GM20431 (cell line): ENCODE measurements around the gene IFITM2.
"Not testable (repeated sequence)": the region's sequence is repeated elsewhere in the genome, so short reads cannot be mapped to it uniquely, and the experiment has no call there.

Experiments
- in situ Hi-C: fragments of 300-500 bp; cut with MseI, MboI; formaldehyde crosslinking; loops from one replicate; pipeline ENCODE4 v1.15.0; 2020; ENCODE audit warnings: low sequenced_read_pairs; ENCODE audit not compliant: unreplicated experiment

IFITM2 gene

DNA sequence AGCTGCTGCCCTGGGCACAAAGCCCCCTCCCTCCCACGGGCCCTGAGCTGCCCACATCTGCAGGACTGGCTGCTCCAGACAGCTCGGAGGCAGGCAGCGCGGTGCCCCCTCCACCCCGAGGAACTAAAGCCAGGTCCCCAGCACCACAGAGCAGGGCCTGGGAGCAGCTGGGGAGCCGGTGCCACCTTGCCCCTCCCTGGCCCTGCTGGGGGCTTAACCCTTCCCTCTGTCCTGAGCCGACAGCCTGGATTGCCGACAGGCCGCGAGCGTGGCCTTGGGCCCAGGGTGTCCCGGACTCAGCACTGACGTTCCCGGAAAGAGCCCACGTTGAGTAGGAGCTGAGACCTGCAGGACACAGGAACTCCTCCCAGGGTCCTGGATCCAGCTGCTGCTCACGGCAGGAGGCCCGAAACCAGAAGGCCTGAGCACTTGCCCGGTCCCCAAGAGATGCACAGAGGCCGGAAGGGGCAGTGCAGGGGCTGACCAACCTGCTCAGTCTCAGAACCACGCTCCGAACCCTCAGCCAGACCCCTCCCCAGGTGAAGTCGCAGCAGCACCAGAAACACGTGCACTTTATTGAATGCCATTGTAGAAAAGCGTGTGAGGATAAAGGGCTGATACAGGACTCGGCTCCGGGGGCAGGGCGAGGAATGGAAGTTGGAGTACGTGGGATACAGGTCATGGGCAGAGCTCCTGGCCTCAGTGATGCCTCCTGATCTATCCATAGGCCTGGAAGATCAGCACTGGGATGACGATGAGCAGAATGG is 11.7 kb downstream of the IFITM2 start:
- in situ Hi-C loops: not testable (repeated sequence)

- in situ Hi-C loops: not testable (repeated sequence)
These were observed 12.3 kb downstream of the IFITM2 start for GRCh38 chr11:319888-320273.

DNA sequence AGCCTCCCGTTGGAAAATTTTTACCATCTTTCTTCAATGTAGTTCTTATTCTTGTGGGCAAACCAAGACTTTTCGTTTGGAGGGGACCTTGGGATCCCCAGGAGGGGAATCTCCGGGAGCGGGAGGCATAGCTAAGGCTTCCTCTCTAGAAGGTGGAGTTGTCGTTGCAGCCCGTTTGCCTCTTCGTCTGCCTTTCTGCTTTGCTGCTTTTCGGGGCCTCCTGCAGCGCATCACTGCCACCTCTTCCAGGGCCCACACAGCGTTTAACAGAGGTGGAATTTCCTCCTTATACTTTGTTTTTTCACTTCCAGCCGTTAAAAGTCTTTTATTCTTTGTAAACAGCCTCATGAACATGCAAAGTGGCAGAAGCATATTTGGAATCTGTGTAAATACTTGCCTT is 16.5 kb downstream of the IFITM2 start:
- in situ Hi-C loops: no loop called here

DNA sequence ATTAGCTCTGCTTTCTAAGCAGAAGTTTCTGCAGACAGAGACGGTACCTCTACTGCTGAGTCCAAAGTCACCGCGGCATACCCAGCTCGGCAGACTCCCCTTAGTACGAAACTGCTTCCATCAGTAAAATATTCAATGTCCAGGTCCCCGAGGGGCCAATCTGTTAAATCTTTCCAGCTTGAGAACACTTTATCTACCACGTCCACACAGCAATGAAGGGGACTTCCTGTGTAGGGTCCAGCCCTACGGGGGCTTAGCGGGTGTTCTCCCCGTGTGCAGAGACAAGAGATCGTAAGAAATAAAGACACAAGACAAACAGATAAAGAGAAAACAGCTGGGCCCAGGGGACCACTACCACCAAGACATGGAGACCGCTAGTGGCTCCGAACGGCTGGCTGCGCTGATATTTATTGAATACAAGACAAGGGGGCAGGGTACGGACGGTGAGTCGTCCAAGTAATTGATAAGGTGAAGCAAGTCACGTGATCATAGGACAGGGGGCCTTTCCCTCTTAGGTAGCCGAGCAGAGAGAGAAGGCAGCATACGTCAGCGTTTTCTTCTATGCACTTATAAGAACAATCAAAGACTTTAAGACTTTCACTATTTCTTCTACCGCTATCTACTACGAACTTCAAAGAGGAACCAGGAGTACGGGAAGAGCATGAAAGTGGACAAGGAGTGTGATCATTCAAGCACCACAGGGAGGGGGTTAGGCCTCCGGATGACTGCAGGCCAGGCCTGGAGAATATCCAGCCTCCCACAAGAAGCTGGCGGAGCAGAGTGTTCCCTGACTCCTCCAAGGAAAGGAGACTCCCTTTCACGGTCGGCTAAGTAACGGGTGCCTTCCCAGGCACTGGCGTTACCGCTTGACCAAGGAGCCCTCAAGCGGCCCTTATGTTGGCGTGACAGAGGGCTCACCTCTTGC is 17.2 kb downstream of the IFITM2 start:
- in situ Hi-C loops: not testable (repeated sequence)

DNA sequence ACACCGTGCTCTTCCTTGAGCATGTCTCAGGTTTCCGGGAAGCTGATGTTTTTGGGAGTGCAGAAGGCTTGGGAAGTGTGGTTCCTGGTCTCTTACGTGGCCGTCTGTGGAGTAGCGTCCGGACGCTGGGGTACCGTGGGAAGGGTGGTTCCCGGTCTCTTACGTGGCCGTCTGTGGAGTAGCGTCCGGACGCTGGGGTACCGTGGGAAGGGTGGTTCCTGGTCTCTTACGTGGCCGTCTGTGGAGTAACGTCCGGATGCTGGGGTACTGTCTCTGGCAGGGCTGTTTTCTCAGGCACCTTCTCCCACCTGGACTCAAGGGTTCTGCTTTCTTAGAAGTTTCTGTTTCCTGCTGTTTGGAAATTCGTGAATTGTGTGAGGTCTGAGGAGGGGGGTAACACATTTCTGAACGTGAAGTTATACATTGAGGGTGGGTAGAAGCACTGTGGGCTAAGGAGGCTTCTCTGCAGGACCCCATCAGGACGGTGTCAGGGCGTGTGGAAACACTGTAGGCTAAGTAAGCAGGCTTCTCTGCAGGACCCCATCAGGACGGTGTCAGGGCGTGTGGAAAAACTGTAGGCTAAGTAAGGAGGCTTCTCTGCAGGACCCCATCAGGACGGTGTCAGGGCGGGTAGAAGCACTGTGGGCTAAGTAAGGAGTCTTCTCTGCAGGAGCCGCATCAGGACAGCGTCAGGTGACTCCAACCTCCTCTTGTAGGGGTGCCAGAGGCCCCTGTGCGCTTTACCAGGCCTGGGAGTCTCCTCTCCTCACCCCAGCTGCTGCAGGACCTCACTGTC is 18.4 kb downstream of the IFITM2 start:
- in situ Hi-C loops: no loop called here

DNA sequence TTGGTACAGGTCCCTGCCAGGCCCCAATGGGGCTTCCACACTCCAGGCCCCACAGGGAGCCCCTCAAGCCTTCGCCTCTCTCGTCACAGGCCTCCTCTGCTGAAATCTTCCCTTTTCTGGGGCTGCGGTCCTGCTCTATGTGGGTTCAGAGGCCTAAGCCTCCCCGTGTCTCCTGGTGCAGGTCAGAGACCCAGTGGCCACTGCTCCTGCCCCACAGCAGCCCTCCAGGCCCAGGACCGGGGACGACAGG is 18.9 kb downstream of the IFITM2 start:
- in situ Hi-C loops: no loop called here

- in situ Hi-C loops: no loop called here
These were observed 19.4 kb downstream of the IFITM2 start for GRCh38 chr11:326842-327580.

DNA sequence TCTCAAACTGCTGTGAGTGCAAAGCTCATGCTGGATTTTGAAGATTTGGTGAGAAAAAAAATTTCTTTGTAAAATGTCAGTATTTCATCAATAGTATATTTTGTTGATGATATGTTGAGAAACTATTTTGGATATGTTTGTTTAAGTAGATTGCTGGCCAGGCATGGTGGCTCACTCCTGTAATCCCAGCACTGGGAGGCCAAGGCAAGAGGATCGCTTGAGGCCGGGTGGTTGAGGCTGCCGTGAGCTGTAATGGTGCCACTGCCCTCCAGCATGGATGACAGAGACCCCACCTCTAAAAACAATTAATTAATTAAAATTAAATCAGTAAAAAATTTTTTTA is 19.9 kb downstream of the IFITM2 start:
- in situ Hi-C loops: no loop called here

DNA sequence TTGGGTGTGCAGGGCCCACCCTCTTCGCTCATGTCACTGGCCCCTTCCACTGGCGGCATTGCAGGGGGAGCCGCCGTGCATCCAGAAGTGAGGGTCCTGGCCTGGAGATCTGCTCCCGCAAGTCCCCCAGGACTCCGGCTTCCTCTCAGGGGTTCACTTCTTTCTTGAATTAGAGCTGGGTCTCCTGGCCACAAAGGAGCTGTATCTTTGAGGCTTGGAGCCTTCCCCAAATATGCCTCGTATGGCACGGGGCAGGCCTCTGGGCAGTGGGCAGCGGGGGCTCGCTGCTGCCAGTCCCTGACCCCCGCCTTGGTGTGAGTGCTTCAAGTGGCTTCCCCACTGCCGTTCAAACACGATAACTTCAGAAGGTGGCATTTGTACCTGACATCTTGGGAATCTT is 20.4 kb downstream of the IFITM2 start:
- in situ Hi-C loops: no loop called here

DNA sequence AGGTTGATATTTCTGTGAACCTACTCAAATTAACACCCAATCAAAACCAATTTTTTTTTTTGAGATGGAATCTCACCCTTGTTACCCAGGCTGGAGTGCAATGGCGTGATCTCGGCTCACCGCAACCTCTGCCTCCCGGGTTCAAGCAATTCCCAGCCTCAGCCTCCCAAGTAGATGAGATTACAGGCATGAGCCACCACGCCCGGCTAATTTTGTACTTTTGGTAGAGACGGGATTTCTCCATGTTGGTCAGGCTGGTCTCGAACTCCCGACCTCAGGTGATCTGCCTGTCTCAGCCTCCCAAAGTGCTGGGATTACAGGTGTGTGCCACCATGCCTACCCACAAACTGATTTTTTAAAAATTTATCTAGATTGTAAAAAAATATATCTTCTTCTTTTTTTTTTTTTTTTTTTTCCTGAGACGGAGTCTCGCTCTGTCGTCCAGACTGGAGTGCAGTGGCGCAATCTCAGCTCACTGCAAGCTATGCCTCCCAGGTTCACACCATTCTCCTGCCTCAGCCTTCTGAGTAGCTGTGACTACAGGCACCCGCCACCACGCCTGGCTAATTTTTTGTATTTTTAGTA is 21.0 kb downstream of the IFITM2 start:
- in situ Hi-C loops: not testable (repeated sequence)

DNA sequence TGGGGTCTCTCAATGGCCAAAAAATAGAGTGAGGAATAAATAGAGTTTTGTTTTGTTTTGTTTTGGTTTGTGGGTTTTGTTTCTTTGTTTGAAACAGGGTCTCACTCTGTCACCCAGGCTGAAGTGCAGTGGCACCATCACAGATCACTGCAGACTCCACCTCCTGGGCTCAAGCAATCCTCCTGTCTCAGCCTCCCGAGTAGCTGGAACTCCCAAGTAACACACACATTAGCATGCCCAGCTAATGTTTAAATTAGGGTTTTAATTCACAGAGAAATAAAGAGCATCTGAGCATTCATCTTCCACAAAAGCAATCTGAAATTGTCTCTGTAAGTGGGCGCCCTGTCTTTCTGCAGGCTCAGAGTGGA is 22.3 kb downstream of the IFITM2 start:
- in situ Hi-C loops: no loop called here

DNA sequence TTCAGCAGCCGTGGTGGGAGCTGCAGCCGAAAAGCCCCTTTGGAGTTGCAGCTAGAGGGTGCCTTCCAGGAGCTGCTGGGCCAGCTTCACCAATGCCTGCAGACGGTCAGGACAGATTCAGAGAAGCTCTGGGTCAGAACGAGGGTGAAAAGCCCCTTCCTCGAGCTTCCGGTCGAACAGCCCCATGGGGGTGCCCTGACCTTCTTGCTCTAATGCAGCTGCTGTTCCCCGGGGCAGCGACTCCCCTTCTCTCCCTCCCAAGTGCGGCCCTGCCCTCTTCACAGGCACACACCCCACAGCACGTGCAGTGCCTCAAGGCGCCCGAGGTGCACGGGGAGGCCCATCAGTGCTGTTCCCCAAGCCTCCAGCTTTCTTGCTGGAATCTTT is 22.7 kb downstream of the IFITM2 start:
- in situ Hi-C loops: no loop called here

DNA sequence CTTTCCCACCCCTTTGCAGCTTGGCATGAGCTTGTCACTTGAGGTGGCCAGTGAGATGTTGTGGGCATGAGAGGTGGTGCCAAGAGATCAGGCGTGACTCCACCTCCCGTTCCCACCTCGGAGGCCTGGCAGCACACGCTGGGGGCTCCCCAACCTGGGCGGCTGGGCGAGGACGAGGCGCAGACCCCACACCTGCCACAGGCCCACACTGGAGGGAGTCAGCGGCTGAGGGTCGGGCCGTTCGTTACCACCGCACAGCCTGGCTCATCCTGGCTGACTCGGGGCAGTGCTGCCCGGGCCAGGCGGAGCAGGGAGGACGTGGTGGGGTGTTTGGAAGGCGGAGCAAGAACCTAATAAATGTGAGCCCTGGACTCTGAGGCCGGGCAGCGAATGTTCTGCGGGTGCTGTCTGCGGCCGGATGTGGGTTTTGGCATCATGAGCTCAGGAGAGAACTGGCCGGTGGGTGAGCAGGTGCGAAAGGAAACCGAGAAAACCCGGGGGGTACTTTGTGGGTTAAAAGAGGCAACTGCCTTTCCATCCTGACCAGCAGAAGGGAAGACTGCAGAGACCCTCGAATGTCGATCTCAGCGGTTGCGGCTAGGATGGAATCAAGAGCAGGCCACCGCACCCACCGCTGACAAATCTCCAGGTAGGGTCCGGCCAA is 23.2 kb downstream of the IFITM2 start:
- in situ Hi-C loops: no loop called here

GRCh38 chr11:331358-332060 is 23.9 kb downstream of the IFITM2 start:
- in situ Hi-C loops: no loop called here

GRCh38 chr11:332651-333480 is 25.2 kb downstream of the IFITM2 start:
- in situ Hi-C loops: no loop called here

DNA sequence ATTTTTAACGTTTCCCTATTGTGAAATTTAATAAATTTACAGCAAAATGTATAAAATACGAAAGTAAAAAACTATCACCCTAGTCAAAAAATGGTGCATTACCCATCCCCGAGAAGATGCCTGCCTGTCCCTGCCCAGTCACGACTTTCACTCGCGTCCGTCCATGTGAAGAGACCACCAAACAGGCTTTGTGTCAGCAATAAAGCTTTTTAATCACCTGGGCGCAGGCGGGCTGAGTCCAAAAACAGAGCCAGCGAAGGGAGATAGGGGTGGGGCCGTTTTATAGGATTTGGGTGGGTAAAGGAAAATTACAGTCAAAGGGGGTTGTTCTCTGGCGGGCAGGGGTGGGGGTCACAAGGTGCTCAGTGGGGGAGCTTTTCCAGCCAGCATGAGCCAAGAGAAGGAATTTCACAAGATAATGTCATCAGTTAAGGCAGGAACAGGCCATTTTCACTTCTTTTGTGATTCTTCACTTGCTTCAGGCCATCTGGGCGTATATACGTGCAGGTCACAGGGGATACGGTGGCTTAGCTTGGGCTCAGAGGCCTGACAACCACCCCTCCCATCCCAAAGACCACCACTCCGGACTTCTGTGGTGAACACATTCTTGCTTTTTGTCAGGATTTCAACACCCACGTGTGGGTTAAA is 26.1 kb downstream of the IFITM2 start:
- in situ Hi-C loops: not testable (repeated sequence)

DNA sequence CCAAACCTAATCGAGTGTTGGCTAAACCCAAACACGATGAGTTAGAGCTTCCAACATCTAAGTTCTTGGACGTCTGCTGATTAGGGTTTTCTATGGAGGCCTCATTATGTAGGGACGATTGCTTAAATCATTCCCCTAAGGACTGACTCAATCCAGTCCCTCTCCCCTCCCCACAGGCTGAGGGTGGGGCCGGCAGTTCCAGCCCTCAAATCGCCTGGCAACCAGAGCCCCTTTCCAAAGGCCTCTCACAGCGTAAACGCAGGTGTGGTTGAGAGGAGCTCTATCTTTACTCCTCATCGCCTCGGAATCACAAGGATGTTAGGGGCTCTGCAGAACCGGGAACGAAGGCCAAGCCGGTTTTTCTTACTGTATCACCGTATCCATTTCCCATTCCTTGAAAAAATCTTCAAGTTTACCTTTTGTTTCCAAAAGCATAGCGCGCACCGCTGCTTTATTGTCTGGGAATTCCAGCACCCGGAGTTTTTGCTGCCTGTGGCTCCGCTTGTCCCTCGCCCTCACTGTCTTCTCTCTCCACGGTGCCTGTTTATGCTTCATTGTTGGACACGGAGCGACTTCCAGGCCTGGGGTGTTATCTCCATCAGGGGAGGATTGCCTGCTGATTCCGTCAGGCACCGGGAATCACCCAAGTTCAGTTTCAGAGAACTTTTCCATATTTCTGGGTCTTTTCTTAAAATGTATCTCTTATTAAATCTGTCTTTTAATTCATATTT is 26.8 kb downstream of the IFITM2 start:
- in situ Hi-C loops: no loop called here
